Peyer's patch (tissue), 4 donors: ENCODE data around the gene TSHZ3.

Experiments
- POLR2A ChIP-seq, 2 donors: fragments of 450-650 bp; IDR thresholded peaks; one replicate each; pipeline ENCODE4 v1.5.1; 2017; ENCODE audit warnings: antibody characterized with exemption in 2 of 2, mild to moderate bottlenecking in 2 of 2, moderate library complexity in 2 of 2
- TF ChIP-seq, protein P1 (sequence below), 6 experiments: fragments of 450-650 bp in 4 of 6; fragments of 200-600 bp in 2 of 6; sonication (generic) in 1 of 6; IDR thresholded peaks; one replicate each; pipeline ENCODE4 v1.5.1; 2017 to 2019; ENCODE audit warnings: antibody characterized with exemption in 6 of 6, mild to moderate bottlenecking in 3 of 6, moderate library complexity in 1 of 6

DNA sequence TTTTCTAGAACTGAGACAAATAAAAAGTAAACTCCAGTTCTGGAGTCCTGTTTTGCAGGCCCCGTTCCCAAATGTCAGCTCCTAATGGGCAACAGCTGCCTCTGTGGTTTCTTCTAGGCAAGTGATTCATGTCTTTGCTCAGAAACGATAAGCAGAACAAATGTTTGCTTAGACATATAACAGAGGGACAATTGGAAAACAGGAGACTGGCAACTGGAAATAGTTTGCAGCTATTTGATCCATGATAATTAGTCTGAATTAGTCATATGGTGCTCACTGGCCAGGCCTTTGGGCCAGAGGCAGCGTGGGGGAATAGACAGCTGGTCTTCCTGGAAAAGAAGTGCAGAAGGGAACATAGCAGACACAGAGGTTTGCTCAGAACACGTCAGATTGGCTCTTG is 29.2 kb upstream of the TSHZ3 start:
- no peak for TF ChIP-seq POLR2A (IDR thresholded peaks at IDR 0.05)
- TF ChIP-seq, protein P1, sequence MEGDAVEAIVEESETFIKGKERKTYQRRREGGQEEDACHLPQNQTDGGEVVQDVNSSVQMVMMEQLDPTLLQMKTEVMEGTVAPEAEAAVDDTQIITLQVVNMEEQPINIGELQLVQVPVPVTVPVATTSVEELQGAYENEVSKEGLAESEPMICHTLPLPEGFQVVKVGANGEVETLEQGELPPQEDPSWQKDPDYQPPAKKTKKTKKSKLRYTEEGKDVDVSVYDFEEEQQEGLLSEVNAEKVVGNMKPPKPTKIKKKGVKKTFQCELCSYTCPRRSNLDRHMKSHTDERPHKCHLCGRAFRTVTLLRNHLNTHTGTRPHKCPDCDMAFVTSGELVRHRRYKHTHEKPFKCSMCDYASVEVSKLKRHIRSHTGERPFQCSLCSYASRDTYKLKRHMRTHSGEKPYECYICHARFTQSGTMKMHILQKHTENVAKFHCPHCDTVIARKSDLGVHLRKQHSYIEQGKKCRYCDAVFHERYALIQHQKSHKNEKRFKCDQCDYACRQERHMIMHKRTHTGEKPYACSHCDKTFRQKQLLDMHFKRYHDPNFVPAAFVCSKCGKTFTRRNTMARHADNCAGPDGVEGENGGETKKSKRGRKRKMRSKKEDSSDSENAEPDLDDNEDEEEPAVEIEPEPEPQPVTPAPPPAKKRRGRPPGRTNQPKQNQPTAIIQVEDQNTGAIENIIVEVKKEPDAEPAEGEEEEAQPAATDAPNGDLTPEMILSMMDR (IDR thresholded peaks at IDR 0.05), result no peak
